ENCODE results near the gene C1orf210. TPM values are rescaled to one million over a fixed set of nuclear protein-coding genes. Genes with fewer than 3 reads are reported as not detected.
A peak's percentile ranks its signal among the peaks of the same experiment; 100 is the strongest.

Gene C1orf210
- total RNA-seq, 6 donors from 2014 or later, result 12.5 to 38.3 (median 27.1) TPM

GRCh38 chr1:43235040-43235439 is 50.3 kb downstream of the C1orf210 start:
- H3K36me3 ChIP-seq, result no peaks in the 10 kb centered on the region
- ATAC-seq (ENCODE audit: low FRiP score in 2 of 2), result no peak
- no peak overlapping the region for H3K27ac ChIP-seq
- no peaks in the 10 kb centered on the region for H3K9me3 ChIP-seq
- no peak for DNase-seq
- H3K27me3 ChIP-seq, result no peaks in the 10 kb centered on the region
- H3K4me1 ChIP-seq, result peaks cover 14 to 35% (median 20%) of the 10 kb centered on the region in 4 donors
- WGBS, 2 donors, result 85 to 87% methylated on average over 8 of the region's 8 CpGs
- no peak for TF ChIP-seq CTCF (IDR thresholded peaks at IDR 0.05)
- TF ChIP-seq POLR2AphosphoS5 (IDR thresholded peaks at IDR 0.05), result no peak
- TF ChIP-seq EP300 (IDR thresholded peaks at IDR 0.05), result no peak
- TF ChIP-seq POLR2A (IDR thresholded peaks at IDR 0.05), result no peak
- no peak overlapping the region for H3K4me3 ChIP-seq

- Histone ChIP-seq H3K36me3 (no peaks in the 10 kb centered on the region), H3K4me1 (peaks cover 14 to 34% (median 24%) of the 10 kb centered on the region in 4 donors), H3K4me3 (no peak overlapping the region), H3K27me3 (no peaks in the 10 kb centered on the region), H3K27ac (no peak overlapping the region), H3K9me3 (no peaks in the 10 kb centered on the region)
- DNase-seq (no peak), ATAC-seq (ENCODE audit: low FRiP score in 2 of 2) (no peak)
- WGBS, 2 donors, result 93 to 94% methylated on average over 16 to 17 of the region's 17 CpGs
- no peak for TF ChIP-seq EP300 (IDR thresholded peaks at IDR 0.05)
- TF ChIP-seq CTCF (IDR thresholded peaks at IDR 0.05), result no peak
- TF ChIP-seq POLR2AphosphoS5 (IDR thresholded peaks at IDR 0.05), result no peak
- TF ChIP-seq POLR2A (IDR thresholded peaks at IDR 0.05), result no peak
These were observed 51.1 kb downstream of the C1orf210 start for GRCh38 chr1:43234267-43234666.

- DNase-seq (no peak), ATAC-seq (ENCODE audit: low FRiP score in 2 of 2) (no peak)
- no peak for TF ChIP-seq CTCF (IDR thresholded peaks at IDR 0.05)
- TF ChIP-seq POLR2AphosphoS5 (IDR thresholded peaks at IDR 0.05), result no peak
- no peak for TF ChIP-seq POLR2A (IDR thresholded peaks at IDR 0.05)
- TF ChIP-seq EP300 (IDR thresholded peaks at IDR 0.05), result no peak
- no peaks in the 10 kb centered on the region for H3K9me3 ChIP-seq
- H3K4me3 ChIP-seq, result no peak overlapping the region
- no peaks in the 10 kb centered on the region for H3K27me3 ChIP-seq
- no peak overlapping the region for H3K27ac ChIP-seq
- peaks cover 8 to 28% (median 20%) of the 10 kb centered on the region in 4 donors for H3K4me1 ChIP-seq
- 84 to 87% methylated on average over 5 of the region's 5 CpGs for WGBS, 2 donors
- no peaks in the 10 kb centered on the region for H3K36me3 ChIP-seq
These were observed 51.8 kb downstream of the C1orf210 start for GRCh38 chr1:43233631-43234030.

GRCh38 chr1:43232482-43232881 is 52.9 kb downstream of the C1orf210 start:
- no peaks in the 10 kb centered on the region for H3K9me3 ChIP-seq
- H3K36me3 ChIP-seq, result no peaks in the 10 kb centered on the region
- H3K27ac ChIP-seq, result peak overlapping the region in 1 of 4 donors; percentile 44
- ATAC-seq (ENCODE audit: low FRiP score in 2 of 2) (no peak), DNase-seq (no peak)
- H3K4me1 ChIP-seq, result peaks cover 0 to 25% (median 13%) of the 10 kb centered on the region in 4 donors
- TF ChIP-seq EP300 (IDR thresholded peaks at IDR 0.05), result no peak
- no peak for TF ChIP-seq CTCF (IDR thresholded peaks at IDR 0.05)
- no peak for TF ChIP-seq POLR2AphosphoS5 (IDR thresholded peaks at IDR 0.05)
- 83 to 89% methylated on average over 4 of the region's 4 CpGs for WGBS, 2 donors
- H3K4me3 ChIP-seq, result no peak overlapping the region
- no peaks in the 10 kb centered on the region for H3K27me3 ChIP-seq

- Histone ChIP-seq H3K4me1 (peaks cover 0 to 26% (median 14%) of the 10 kb centered on the region in 4 donors), H3K27ac (peak overlapping the region in 1 of 4 donors; percentile 44)
- WGBS, 2 donors, result 52 to 56% methylated on average over 4 of the region's 4 CpGs
These were observed 53.3 kb downstream of the C1orf210 start for GRCh38 chr1:43232074-43232473.

More at GRCh38 chr1:43232074-43232473, 53.3 kb downstream of the C1orf210 start:
- TF ChIP-seq POLR2A (IDR thresholded peaks at IDR 0.05), result no peak
- no peak for TF ChIP-seq EP300 (IDR thresholded peaks at IDR 0.05)
- TF ChIP-seq CTCF (IDR thresholded peaks at IDR 0.05), result no peak
- no peak for TF ChIP-seq POLR2AphosphoS5 (IDR thresholded peaks at IDR 0.05)
- DNase-seq, result no peak
- Histone ChIP-seq H3K4me3 (no peak overlapping the region), H3K36me3 (no peaks in the 10 kb centered on the region), H3K27me3 (no peaks in the 10 kb centered on the region), H3K9me3 (no peaks in the 10 kb centered on the region)
- ATAC-seq (ENCODE audit: low FRiP score in 2 of 2), result no peak
